HEK293 (cell line): ENCODE results near the gene SFTPD.

Experiments
- EGR2 ChIP-seq: fragments of 450-650 bp; formaldehyde crosslinking; IDR thresholded peaks from 2 replicates; pipeline ENCODE4 v1.5.1; 2016; ENCODE audit warnings: low read depth, missing biosample characterization, missing genetic modification characterization
- GLIS1 ChIP-seq: fragments of 450-650 bp; formaldehyde crosslinking; IDR thresholded peaks from 2 replicates; pipeline ENCODE4 v1.5.1; 2016; ENCODE audit warnings: missing biosample characterization, missing genetic modification characterization
- KLF10 ChIP-seq: fragments of 450-650 bp; IDR thresholded peaks from 2 replicates; pipeline ENCODE4 v1.5.1; 2018; ENCODE audit warnings: missing biosample characterization, mild to moderate bottlenecking, missing genetic modification characterization
- SP2 ChIP-seq: fragments of 450-650 bp; formaldehyde crosslinking; IDR thresholded peaks from 2 replicates; pipeline ENCODE4 v1.5.1; 2016; ENCODE audit warnings: missing biosample characterization, missing genetic modification characterization
- SP3 ChIP-seq: fragments of 450-650 bp; formaldehyde crosslinking; IDR thresholded peaks from 2 replicates; pipeline ENCODE4 v1.5.1; 2016; ENCODE audit warnings: missing biosample characterization, missing genetic modification characterization
- SP7 ChIP-seq: fragments of 450-650 bp; formaldehyde crosslinking; IDR thresholded peaks from 2 replicates; pipeline ENCODE4 v1.5.1; 2016; ENCODE audit warnings: missing biosample characterization, missing genetic modification characterization
- ZBTB8A ChIP-seq: fragments of 450-650 bp; formaldehyde crosslinking; IDR thresholded peaks from 2 replicates; pipeline ENCODE4 v1.5.1; 2016; ENCODE audit warnings: missing biosample characterization, missing genetic modification characterization
- ZFP37 ChIP-seq: fragments of 450-650 bp; formaldehyde crosslinking; IDR thresholded peaks from 2 replicates; pipeline ENCODE4 v1.5.1; 2016; ENCODE audit warnings: missing biosample characterization, missing genetic modification characterization
- ZNF112 ChIP-seq: fragments of 450-650 bp; formaldehyde crosslinking; IDR thresholded peaks from 2 replicates; pipeline ENCODE4 v1.5.0; 2017; ENCODE audit warnings: missing biosample characterization, missing genetic modification characterization
- ZNF133 ChIP-seq: fragments of 450-650 bp; formaldehyde crosslinking; IDR thresholded peaks from 2 replicates; pipeline ENCODE4 v1.5.1; 2016; ENCODE audit warnings: missing biosample characterization, missing genetic modification characterization
- ZNF19 ChIP-seq: fragments of 450-650 bp; formaldehyde crosslinking; IDR thresholded peaks from 2 replicates; pipeline ENCODE4; 2016; ENCODE audit warnings: missing biosample characterization, missing genetic modification characterization, low read depth
- ZNF202 ChIP-seq: fragments of 450-650 bp; formaldehyde crosslinking; IDR thresholded peaks from 2 replicates; pipeline ENCODE4 v1.5.1; 2016; ENCODE audit warnings: missing biosample characterization, missing genetic modification characterization, borderline replicate concordance
- ZNF311 ChIP-seq: fragments of 450-650 bp; formaldehyde crosslinking; IDR thresholded peaks from 2 replicates; pipeline ENCODE4 v1.5.1; 2017; ENCODE audit warnings: missing biosample characterization, missing genetic modification characterization, borderline replicate concordance
- ZNF404 ChIP-seq: fragments of 450-650 bp; formaldehyde crosslinking; IDR thresholded peaks from 2 replicates; pipeline ENCODE4 v1.5.1; 2017; ENCODE audit warnings: missing biosample characterization, missing genetic modification characterization
- ZNF623 ChIP-seq: fragments of 450-650 bp; formaldehyde crosslinking; IDR thresholded peaks from 2 replicates; pipeline ENCODE4 v1.5.1; 2016; ENCODE audit warnings: missing biosample characterization, missing genetic modification characterization
- ZNF624 ChIP-seq: fragments of 450-650 bp; formaldehyde crosslinking; IDR thresholded peaks from 2 replicates; pipeline ENCODE4 v1.5.1; 2017; ENCODE audit warnings: missing biosample characterization, missing genetic modification characterization
- ZNF654 ChIP-seq: fragments of 450-650 bp; formaldehyde crosslinking; IDR thresholded peaks from 2 replicates; pipeline ENCODE4 v1.5.1; 2016; ENCODE audit warnings: low read depth, missing biosample characterization, missing genetic modification characterization
- ZNF76 ChIP-seq: fragments of 450-650 bp; formaldehyde crosslinking; IDR thresholded peaks from 2 replicates; pipeline ENCODE4; 2016; ENCODE audit warnings: low read depth, missing biosample characterization, missing genetic modification characterization, borderline replicate concordance
- ZNF777 ChIP-seq: fragments of 450-650 bp; formaldehyde crosslinking; IDR thresholded peaks from 2 replicates; pipeline ENCODE4 v1.5.1; 2017; ENCODE audit warnings: missing biosample characterization, missing genetic modification characterization, borderline replicate concordance
- ZSCAN23 ChIP-seq: fragments of 450-650 bp; formaldehyde crosslinking; IDR thresholded peaks from 2 replicates; pipeline ENCODE4 v1.5.1; 2016; ENCODE audit warnings: missing biosample characterization, missing genetic modification characterization
- ZSCAN30 ChIP-seq: fragments of 450-650 bp; IDR thresholded peaks from 2 replicates; pipeline ENCODE4 v1.5.1; 2018; ENCODE audit warnings: missing biosample characterization, mild to moderate bottlenecking, missing genetic modification characterization, moderate library complexity
- TF ChIP-seq, protein P1 (sequence below): fragments of 450-650 bp; formaldehyde crosslinking; IDR thresholded peaks from 2 replicates; pipeline ENCODE4 v1.5.1; 2016; ENCODE audit warnings: missing biosample characterization, missing genetic modification characterization
- TF ChIP-seq, protein P2 (sequence below): fragments of 450-650 bp; formaldehyde crosslinking; IDR thresholded peaks from 2 replicates; pipeline ENCODE4 v1.5.1; 2016; ENCODE audit warnings: missing biosample characterization, missing genetic modification characterization
- TF ChIP-seq, protein P3 (sequence below): fragments of 450-650 bp; formaldehyde crosslinking; IDR thresholded peaks from 2 replicates; pipeline ENCODE4 v1.5.1; 2016; ENCODE audit warnings: missing biosample characterization, missing genetic modification characterization
- TF ChIP-seq, protein P4 (sequence below): fragments of 450-650 bp; formaldehyde crosslinking; IDR thresholded peaks from 2 replicates; pipeline ENCODE4 v1.5.1; 2016; ENCODE audit warnings: missing biosample characterization, missing genetic modification characterization
- TF ChIP-seq, protein P5 (sequence below): fragments of 450-650 bp; formaldehyde crosslinking; IDR thresholded peaks from 2 replicates; pipeline ENCODE4 v1.5.1; 2016; ENCODE audit warnings: missing biosample characterization, missing genetic modification characterization
- TF ChIP-seq, protein P6 (sequence below): fragments of 450-650 bp; formaldehyde crosslinking; IDR thresholded peaks from 2 replicates; pipeline ENCODE4 v1.5.1; 2016; ENCODE audit warnings: missing biosample characterization, missing genetic modification characterization

SFTPD gene

DNA sequence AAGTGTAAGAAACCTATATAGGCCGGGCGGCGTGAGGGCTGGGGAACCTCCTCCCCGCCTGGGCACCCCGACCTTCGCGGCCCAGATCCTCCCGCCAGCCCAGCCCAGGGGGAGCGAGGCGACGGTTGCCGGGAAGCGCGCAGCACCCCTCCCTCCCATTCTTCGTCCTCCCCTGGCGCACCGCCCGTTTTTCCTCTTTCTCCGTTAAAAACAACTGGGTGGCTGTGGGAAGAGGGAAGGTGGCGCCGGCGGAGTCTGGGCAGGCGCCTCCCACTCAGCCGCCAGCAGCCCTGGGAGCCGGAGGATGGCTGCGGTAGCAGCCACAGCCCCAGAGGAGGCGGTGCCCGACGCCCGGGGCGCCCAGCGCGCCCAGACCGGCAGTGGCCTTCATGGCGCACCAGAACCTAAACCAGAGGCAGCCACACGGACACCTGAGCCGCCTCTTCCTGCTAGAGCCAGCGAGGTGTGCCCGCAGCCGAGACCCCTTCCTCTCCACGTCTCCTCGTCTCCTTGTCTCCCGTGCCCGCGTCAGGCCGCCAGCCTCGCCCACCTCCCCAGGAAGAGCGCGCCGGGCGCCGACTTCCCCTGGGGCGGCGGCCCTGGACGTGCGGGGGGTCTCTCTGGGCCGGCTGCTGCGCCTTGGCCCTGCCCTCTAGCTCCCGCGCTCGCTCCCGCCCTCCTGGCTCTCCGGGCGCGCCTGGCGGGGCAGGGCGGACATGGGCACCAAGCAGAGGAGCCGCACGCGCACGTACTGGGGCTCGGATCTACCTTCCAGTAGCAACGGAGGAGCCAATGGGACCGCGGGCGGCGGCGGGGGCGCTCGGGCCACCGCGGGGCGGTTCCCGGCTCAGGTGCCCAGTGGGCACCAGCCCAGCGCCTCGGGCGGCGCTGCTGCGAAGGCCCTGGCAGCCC, 32.8 kb upstream of the SFTPD start (continued):
- TF ChIP-seq ZBTB8A (tag by site-specific recombination) (peak; percentile 96), GLIS1 (tag by site-specific recombination) (0 out of 2 replicates have a peak, but pooled peaks have one; percentile 5), ZNF133 (no peak), ZNF654 (tag by site-specific recombination) (no peak), ZNF311 (tag by site-specific recombination) (no peak), ZNF404 (tag by site-specific recombination) (no peak), SP3 (tag by site-specific recombination) (0 out of 2 replicates have a peak, but pooled peaks have one; percentile 28), SP7 (tag by site-specific recombination) (peak; percentile 22; the same call in 1 of the 2 replicates), ZNF624 (tag by site-specific recombination) (no peak), ZFP37 (no peak), EGR2 (peak; percentile 61), ZNF76 (tag by site-specific recombination) (peak; percentile 53; the same call in 1 of the 2 replicates), SP2 (peak; percentile 33), ZNF202 (tag by site-specific recombination) (0 out of 2 replicates have a peak, but pooled peaks have one; percentile 32), KLF10 (tag by site-specific recombination) (no peak), ZNF623 (no peak), ZSCAN23 (tag by site-specific recombination) (no peak), ZNF19 (tag by site-specific recombination) (no peak), ZSCAN30 (tag by site-specific recombination) (no peak), ZNF112 (tag by site-specific recombination) (no peak), ZNF777 (tag by site-specific recombination) (no peak)
- TF ChIP-seq, protein P1, sequence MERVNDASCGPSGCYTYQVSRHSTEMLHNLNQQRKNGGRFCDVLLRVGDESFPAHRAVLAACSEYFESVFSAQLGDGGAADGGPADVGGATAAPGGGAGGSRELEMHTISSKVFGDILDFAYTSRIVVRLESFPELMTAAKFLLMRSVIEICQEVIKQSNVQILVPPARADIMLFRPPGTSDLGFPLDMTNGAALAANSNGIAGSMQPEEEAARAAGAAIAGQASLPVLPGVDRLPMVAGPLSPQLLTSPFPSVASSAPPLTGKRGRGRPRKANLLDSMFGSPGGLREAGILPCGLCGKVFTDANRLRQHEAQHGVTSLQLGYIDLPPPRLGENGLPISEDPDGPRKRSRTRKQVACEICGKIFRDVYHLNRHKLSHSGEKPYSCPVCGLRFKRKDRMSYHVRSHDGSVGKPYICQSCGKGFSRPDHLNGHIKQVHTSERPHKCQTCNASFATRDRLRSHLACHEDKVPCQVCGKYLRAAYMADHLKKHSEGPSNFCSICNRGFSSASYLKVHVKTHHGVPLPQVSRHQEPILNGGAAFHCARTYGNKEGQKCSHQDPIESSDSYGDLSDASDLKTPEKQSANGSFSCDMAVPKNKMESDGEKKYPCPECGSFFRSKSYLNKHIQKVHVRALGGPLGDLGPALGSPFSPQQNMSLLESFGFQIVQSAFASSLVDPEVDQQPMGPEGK (tag by site-specific recombination): no peak
- TF ChIP-seq, protein P2, sequence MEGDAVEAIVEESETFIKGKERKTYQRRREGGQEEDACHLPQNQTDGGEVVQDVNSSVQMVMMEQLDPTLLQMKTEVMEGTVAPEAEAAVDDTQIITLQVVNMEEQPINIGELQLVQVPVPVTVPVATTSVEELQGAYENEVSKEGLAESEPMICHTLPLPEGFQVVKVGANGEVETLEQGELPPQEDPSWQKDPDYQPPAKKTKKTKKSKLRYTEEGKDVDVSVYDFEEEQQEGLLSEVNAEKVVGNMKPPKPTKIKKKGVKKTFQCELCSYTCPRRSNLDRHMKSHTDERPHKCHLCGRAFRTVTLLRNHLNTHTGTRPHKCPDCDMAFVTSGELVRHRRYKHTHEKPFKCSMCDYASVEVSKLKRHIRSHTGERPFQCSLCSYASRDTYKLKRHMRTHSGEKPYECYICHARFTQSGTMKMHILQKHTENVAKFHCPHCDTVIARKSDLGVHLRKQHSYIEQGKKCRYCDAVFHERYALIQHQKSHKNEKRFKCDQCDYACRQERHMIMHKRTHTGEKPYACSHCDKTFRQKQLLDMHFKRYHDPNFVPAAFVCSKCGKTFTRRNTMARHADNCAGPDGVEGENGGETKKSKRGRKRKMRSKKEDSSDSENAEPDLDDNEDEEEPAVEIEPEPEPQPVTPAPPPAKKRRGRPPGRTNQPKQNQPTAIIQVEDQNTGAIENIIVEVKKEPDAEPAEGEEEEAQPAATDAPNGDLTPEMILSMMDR (tag by site-specific recombination): 0 out of 2 replicates have a peak, but pooled peaks have one; percentile 13
- TF ChIP-seq, protein P3, sequence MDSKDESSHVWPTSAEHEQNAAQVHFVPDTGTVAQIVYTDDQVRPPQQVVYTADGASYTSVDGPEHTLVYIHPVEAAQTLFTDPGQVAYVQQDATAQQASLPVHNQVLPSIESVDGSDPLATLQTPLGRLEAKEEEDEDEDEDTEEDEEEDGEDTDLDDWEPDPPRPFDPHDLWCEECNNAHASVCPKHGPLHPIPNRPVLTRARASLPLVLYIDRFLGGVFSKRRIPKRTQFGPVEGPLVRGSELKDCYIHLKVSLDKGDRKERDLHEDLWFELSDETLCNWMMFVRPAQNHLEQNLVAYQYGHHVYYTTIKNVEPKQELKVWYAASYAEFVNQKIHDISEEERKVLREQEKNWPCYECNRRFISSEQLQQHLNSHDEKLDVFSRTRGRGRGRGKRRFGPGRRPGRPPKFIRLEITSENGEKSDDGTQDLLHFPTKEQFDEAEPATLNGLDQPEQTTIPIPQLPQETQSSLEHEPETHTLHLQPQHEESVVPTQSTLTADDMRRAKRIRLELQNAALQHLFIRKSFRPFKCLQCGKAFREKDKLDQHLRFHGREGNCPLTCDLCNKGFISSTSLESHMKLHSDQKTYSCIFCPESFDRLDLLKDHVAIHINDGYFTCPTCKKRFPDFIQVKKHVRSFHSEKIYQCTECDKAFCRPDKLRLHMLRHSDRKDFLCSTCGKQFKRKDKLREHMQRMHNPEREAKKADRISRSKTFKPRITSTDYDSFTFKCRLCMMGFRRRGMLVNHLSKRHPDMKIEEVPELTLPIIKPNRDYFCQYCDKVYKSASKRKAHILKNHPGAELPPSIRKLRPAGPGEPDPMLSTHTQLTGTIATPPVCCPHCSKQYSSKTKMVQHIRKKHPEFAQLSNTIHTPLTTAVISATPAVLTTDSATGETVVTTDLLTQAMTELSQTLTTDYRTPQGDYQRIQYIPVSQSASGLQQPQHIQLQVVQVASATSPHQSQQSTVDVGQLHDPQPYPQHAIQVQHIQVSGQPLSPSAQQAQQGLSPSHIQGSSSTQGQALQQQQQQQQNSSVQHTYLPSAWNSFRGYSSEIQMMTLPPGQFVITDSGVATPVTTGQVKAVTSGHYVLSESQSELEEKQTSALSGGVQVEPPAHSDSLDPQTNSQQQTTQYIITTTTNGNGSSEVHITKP: peak; percentile 71
- TF ChIP-seq, protein P4, sequence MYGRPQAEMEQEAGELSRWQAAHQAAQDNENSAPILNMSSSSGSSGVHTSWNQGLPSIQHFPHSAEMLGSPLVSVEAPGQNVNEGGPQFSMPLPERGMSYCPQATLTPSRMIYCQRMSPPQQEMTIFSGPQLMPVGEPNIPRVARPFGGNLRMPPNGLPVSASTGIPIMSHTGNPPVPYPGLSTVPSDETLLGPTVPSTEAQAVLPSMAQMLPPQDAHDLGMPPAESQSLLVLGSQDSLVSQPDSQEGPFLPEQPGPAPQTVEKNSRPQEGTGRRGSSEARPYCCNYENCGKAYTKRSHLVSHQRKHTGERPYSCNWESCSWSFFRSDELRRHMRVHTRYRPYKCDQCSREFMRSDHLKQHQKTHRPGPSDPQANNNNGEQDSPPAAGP: no peak
- TF ChIP-seq, protein P5, sequence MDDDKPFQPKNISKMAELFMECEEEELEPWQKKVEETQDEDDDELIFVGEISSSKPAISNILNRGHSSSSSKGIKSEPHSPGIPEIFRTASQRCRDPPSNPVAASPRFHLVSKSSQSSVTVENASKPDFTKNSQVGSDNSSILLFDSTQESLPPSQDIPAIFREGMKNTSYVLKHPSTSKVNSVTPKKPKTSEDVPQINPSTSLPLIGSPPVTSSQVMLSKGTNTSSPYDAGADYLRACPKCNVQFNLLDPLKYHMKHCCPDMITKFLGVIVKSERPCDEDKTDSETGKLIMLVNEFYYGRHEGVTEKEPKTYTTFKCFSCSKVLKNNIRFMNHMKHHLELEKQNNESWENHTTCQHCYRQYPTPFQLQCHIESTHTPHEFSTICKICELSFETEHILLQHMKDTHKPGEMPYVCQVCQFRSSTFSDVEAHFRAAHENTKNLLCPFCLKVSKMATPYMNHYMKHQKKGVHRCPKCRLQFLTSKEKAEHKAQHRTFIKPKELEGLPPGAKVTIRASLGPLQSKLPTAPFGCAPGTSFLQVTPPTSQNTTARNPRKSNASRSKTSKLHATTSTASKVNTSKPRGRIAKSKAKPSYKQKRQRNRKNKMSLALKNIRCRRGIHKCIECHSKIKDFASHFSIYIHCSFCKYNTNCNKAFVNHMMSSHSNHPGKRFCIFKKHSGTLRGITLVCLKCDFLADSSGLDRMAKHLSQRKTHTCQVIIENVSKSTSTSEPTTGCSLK: no peak
- TF ChIP-seq, protein P6, sequence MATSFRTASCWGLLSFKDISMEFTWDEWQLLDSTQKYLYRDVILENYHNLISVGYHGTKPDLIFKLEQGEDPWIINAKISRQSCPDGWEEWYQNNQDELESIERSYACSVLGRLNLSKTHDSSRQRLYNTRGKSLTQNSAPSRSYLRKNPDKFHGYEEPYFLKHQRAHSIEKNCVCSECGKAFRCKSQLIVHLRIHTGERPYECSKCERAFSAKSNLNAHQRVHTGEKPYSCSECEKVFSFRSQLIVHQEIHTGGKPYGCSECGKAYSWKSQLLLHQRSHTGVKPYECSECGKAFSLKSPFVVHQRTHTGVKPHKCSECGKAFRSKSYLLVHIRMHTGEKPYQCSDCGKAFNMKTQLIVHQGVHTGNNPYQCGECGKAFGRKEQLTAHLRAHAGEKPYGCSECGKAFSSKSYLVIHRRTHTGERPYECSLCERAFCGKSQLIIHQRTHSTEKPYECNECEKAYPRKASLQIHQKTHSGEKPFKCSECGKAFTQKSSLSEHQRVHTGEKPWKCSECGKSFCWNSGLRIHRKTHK (tag by site-specific recombination): no peak
